Prostate gland (tissue), 2 donors: ENCODE data around the gene SPCS2. TPM values are rescaled to one million over a fixed set of nuclear protein-coding genes. Genes with fewer than 3 reads are reported as not detected.

ENCODE experiments used
- DNase-seq: peaks from one replicate; pipeline ENCODE4 v3.0.0-alpha.2; 2019; ENCODE audit warnings: low spot score
- H3K27ac ChIP-seq, 2 donors: fragments of 200-600 bp; sonication (generic); 2 replicates each; pipeline ENCODE4 v1.5.1; 2017 to 2019
- H3K27me3 ChIP-seq: fragments of 200-600 bp; sonication (generic); replicated peaks from 2 replicates; pipeline ENCODE4 v1.5.1; 2019; ENCODE audit not compliant: insufficient read depth
- H3K36me3 ChIP-seq, 2 donors: fragments of 200-600 bp; sonication (generic); 1 replicate in 1 of 2; 2 replicates in 1 of 2; pipeline versions ENCODE4 v1.5.1 to v1.8.1; 2017 to 2019
- H3K4me1 ChIP-seq: fragments of 200-600 bp; sonication (generic); replicated peaks from 2 replicates; pipeline ENCODE4 v1.5.1; 2019
- H3K4me3 ChIP-seq, 2 donors: fragments of 200-600 bp; sonication (generic); 2 replicates each; pipeline ENCODE4 v1.5.1; 2017 to 2019
- H3K9me3 ChIP-seq: fragments of 200-600 bp; sonication (generic); 2 replicates; pipeline ENCODE4 v1.5.1; 2017
- CTCF ChIP-seq, 4 experiments: fragments of 200-600 bp in 2 of 4; fragments of 450-650 bp in 2 of 4; sonication (generic) in 2 of 4; IDR thresholded peaks; 1 replicate in 3 of 4; 2 replicates in 1 of 4; pipeline ENCODE4 v1.5.1; 2016 to 2019; ENCODE audit warnings: antibody characterized with exemption in 4 of 4, mild to moderate bottlenecking in 2 of 4, moderate library complexity in 2 of 4
- POLR2A ChIP-seq: fragments of 450-650 bp; IDR thresholded peaks from one replicate; pipeline ENCODE4 v1.6.1; 2016; ENCODE audit warnings: antibody characterized with exemption, mild to moderate bottlenecking
- POLR2AphosphoS5 ChIP-seq: sonication (generic); formaldehyde crosslinking; IDR thresholded peaks from one replicate; pipeline ENCODE4 v1.6.1; 2017; ENCODE audit warnings: antibody characterized with exemption
- WGBS: methylation state at CpG from one replicate; pipeline ENCODE4 v1.1.5; 2018; 5-methylcytosine and 5-hydroxymethylcytosine counted together
- intact Hi-C: fragments of 100-400 bp; cut with DNase I; formaldehyde crosslinking; loops from one replicate; pipeline ENCODE4 v1.14.2; 2022
- total RNA-seq, 2 donors: library from RNA; depleted of rRNA; stranded (reverse); fragments of >200 nt; gene quantifications; one replicate each; pipeline ENCODE4 v1.1.0, GENCODE V29; 2016

The SPCS2 gene
- total RNA-seq, 2 donors from 2014 or later, result 76.9 to 82.4 TPM

GRCh38 chr11:74929431-74930363 is 19.4 kb upstream of the SPCS2 start:
- WGBS, result 66% methylated on average over 8 of the region's 8 CpGs
- H3K27me3 ChIP-seq, result no peaks in the 10 kb centered on the region
- TF ChIP-seq CTCF (IDR thresholded peaks at IDR 0.05) (peak; percentile 69 to 89 (median 86)), POLR2AphosphoS5 (peak; percentile 39), POLR2A (no peak)
- H3K27ac ChIP-seq, result no peak overlapping the region
- peak; percentile 83 for DNase-seq
- H3K4me1 ChIP-seq, result no peaks in the 10 kb centered on the region
- no peaks in the 10 kb centered on the region for H3K9me3 ChIP-seq
- no peaks in the 10 kb centered on the region for H3K36me3 ChIP-seq
- intact Hi-C loops, result loop anchor here (2.0 to 10.0 kb wide), 3 partner anchors 103 to 318 kb away; no protein-coding TSS in a partner anchor
- no peak overlapping the region for H3K4me3 ChIP-seq

- no peak for DNase-seq
- TF ChIP-seq CTCF (IDR thresholded peaks at IDR 0.05), result no peak
- no peaks in the 10 kb centered on the region for H3K27me3 ChIP-seq
- no peaks in the 10 kb centered on the region for H3K9me3 ChIP-seq
- H3K4me1 ChIP-seq, result no peaks in the 10 kb centered on the region
- H3K4me3 ChIP-seq, result no peak overlapping the region
- no peaks in the 10 kb centered on the region for H3K36me3 ChIP-seq
- intact Hi-C loops, result loop anchor here (5.0 kb wide), 1 partner anchor 315 kb away; no protein-coding TSS in a partner anchor
- WGBS, result 83% methylated on average over 5 of the region's 5 CpGs
- no peak overlapping the region for H3K27ac ChIP-seq
These were observed 16.9 kb upstream of the SPCS2 start for GRCh38 chr11:74932169-74932568.

GRCh38 chr11:74932797-74933196 is 16.3 kb upstream of the SPCS2 start:
- Histone ChIP-seq H3K4me3 (no peak overlapping the region), H3K27ac (no peak overlapping the region), H3K27me3 (no peaks in the 10 kb centered on the region), H3K9me3 (no peaks in the 10 kb centered on the region), H3K4me1 (no peaks in the 10 kb centered on the region), H3K36me3 (no peaks in the 10 kb centered on the region)
- 77% methylated on average over 2 of the region's 2 CpGs for WGBS
- TF ChIP-seq POLR2A, result no peak
- TF ChIP-seq POLR2AphosphoS5, result no peak
- TF ChIP-seq CTCF (IDR thresholded peaks at IDR 0.05), result no peak
- no peak for DNase-seq
- intact Hi-C loops, result loop anchor here (5.0 kb wide), 1 partner anchor 315 kb away; no protein-coding TSS in a partner anchor

- TF ChIP-seq POLR2A (no peak), POLR2AphosphoS5 (no peak)
- WGBS, result 98% methylated on average over 2 of the region's 2 CpGs
- Histone ChIP-seq H3K4me1 (no peaks in the 10 kb centered on the region), H3K4me3 (no peak overlapping the region), H3K27me3 (no peaks in the 10 kb centered on the region), H3K27ac (no peak overlapping the region), H3K36me3 (no peaks in the 10 kb centered on the region), H3K9me3 (no peaks in the 10 kb centered on the region)
- DNase-seq, result no peak
- intact Hi-C loops, result loop anchor here (5.0 kb wide), 1 partner anchor 314 kb away; no protein-coding TSS in a partner anchor
These were observed 15.3 kb upstream of the SPCS2 start for GRCh38 chr11:74933765-74934164.

- intact Hi-C loops, result no loop called here
- TF ChIP-seq POLR2A (no peak), CTCF (IDR thresholded peaks at IDR 0.05) (no peak), POLR2AphosphoS5 (no peak)
- Histone ChIP-seq H3K4me3 (no peak overlapping the region), H3K27ac (no peak overlapping the region), H3K4me1 (no peaks in the 10 kb centered on the region), H3K36me3 (no peaks in the 10 kb centered on the region), H3K27me3 (no peaks in the 10 kb centered on the region), H3K9me3 (no peaks in the 10 kb centered on the region)
- no peak for DNase-seq
- 39% methylated on average over 2 of the region's 2 CpGs for WGBS
These were observed 13.8 kb upstream of the SPCS2 start for GRCh38 chr11:74935285-74935684.
